ENCODE measurements around the gene SH3RF3. TPM values are rescaled to one million over a fixed set of nuclear protein-coding genes. Genes with fewer than 3 reads are reported as not detected.
A peak's percentile ranks its signal among the peaks of the same experiment; 100 is the strongest.

Gene SH3RF3
- total RNA-seq, 1 donor from 2014 or later = 0.28 TPM

GRCh38 chr2:109145286-109145685 lies 16.3 kb downstream of the SH3RF3 start:
- Histone ChIP-seq H3K4me1 (no peaks in the 10 kb centered on the region), H4K20me1 (ENCODE audit: low read depth) (no peaks in the 10 kb centered on the region), H3K27me3 (no peaks in the 10 kb centered on the region), H3K79me2 (ENCODE audit: low read depth) (no peaks in the 10 kb centered on the region), H3K4me2 (no peak overlapping the region), H3K27ac (no peak overlapping the region), H3K4me3 (no peak overlapping the region), H3K9ac (no peak overlapping the region), H3K36me3 (no peaks in the 10 kb centered on the region), H3K9me3 (ENCODE audit: low read depth) (no peaks in the 10 kb centered on the region), H2AFZ (replicated peaks) (no peak overlapping the region), H3F3A (ENCODE audit: low read depth) (no peaks in the 10 kb centered on the region)
- Mint-ChIP-seq H3K27me3 (ENCODE audit: insufficient read depth, low read depth) (peaks cover 8% of the 10 kb centered on the region), H3K4me3 (no peak overlapping the region), H3K27ac (peak overlapping the region; percentile 53), H3K4me1 (peaks cover 15% of the 10 kb centered on the region), H3K36me3 (peaks cover 3% of the 10 kb centered on the region), H3K9me3 (no peaks in the 10 kb centered on the region)
- TF ChIP-seq CTCF (IDR thresholded peaks at IDR 0.05) = no peak
- TF ChIP-seq EZH2 (IDR thresholded peaks at IDR 0.05) = no peak
- TF ChIP-seq EZH2phosphoT487 (IDR thresholded peaks at IDR 0.05) = no peak
- no peak for DNase-seq (ENCODE audit: low spot score)

- TF ChIP-seq EZH2 (IDR thresholded peaks at IDR 0.05) (no peak), EZH2phosphoT487 (IDR thresholded peaks at IDR 0.05) (no peak), CTCF (IDR thresholded peaks at IDR 0.05) (no peak)
- H3K4me2 ChIP-seq = no peak overlapping the region
- no peak overlapping the region for H3K9ac ChIP-seq
- no peaks in the 10 kb centered on the region for H3K36me3 ChIP-seq
- H4K20me1 ChIP-seq (ENCODE audit: low read depth) = no peaks in the 10 kb centered on the region
- Mint-ChIP-seq H3K27me3 (ENCODE audit: insufficient read depth, low read depth) (peaks cover 8% of the 10 kb centered on the region), H3K4me1 (peaks cover 21% of the 10 kb centered on the region), H3K27ac (no peak overlapping the region), H3K36me3 (peaks cover 3% of the 10 kb centered on the region), H3K4me3 (no peak overlapping the region), H3K9me3 (no peaks in the 10 kb centered on the region)
- no peak overlapping the region for H2AFZ ChIP-seq (replicated peaks)
- DNase-seq (ENCODE audit: low spot score) = no peak
- no peaks in the 10 kb centered on the region for H3K79me2 ChIP-seq (ENCODE audit: low read depth)
- no peaks in the 10 kb centered on the region for H3F3A ChIP-seq (ENCODE audit: low read depth)
- H3K9me3 ChIP-seq (ENCODE audit: low read depth) = no peaks in the 10 kb centered on the region
- H3K27ac ChIP-seq = no peak overlapping the region
- H3K4me3 ChIP-seq = no peak overlapping the region
- no peaks in the 10 kb centered on the region for H3K4me1 ChIP-seq
- H3K27me3 ChIP-seq = no peaks in the 10 kb centered on the region
These were observed 18.4 kb downstream of the SH3RF3 start for GRCh38 chr2:109147405-109147804.

GRCh38 chr2:109148117-109148746 lies 19.2 kb downstream of the SH3RF3 start:
- H3K4me1 Mint-ChIP-seq = peaks cover 24% of the 10 kb centered on the region
- Histone ChIP-seq H3K79me2 (ENCODE audit: low read depth) (no peaks in the 10 kb centered on the region), H3K9me3 (ENCODE audit: low read depth) (no peaks in the 10 kb centered on the region), H3K4me3 (no peak overlapping the region), H3K4me2 (no peak overlapping the region), H3K27ac (no peak overlapping the region), H4K20me1 (ENCODE audit: low read depth) (no peaks in the 10 kb centered on the region), H3K4me1 (no peaks in the 10 kb centered on the region), H3K27me3 (no peaks in the 10 kb centered on the region), H3K36me3 (no peaks in the 10 kb centered on the region), H3F3A (ENCODE audit: low read depth) (no peaks in the 10 kb centered on the region), H3K9ac (no peak overlapping the region), H2AFZ (replicated peaks) (no peak overlapping the region)
- DNase-seq (ENCODE audit: low spot score) = no peak
- H3K36me3 Mint-ChIP-seq = peaks cover 3% of the 10 kb centered on the region
- H3K4me3 Mint-ChIP-seq = no peak overlapping the region
- TF ChIP-seq EZH2phosphoT487 (IDR thresholded peaks at IDR 0.05) (no peak), EZH2 (IDR thresholded peaks at IDR 0.05) (no peak), CTCF (IDR thresholded peaks at IDR 0.05) (no peak)
- no peak overlapping the region for H3K27ac Mint-ChIP-seq
- H3K27me3 Mint-ChIP-seq (ENCODE audit: insufficient read depth, low read depth) = peaks cover 4% of the 10 kb centered on the region
- H3K9me3 Mint-ChIP-seq = no peaks in the 10 kb centered on the region
